ENCODE data around the gene IQGAP2.

The IQGAP2 gene

GRCh38 chr5:76695346-76695745, 292.3 kb downstream of the IQGAP2 start:
- DNase-seq: no peak

- no peak for DNase-seq
Observed at GRCh38 chr5:76696251-76696650, 293.2 kb downstream of the IQGAP2 start.

- DNase-seq: no peak
Observed at GRCh38 chr5:76697670-76698069, 294.6 kb downstream of the IQGAP2 start.

GRCh38 chr5:76700571-76700970, 297.5 kb downstream of the IQGAP2 start:
- no peak for DNase-seq

GRCh38 chr5:76701298-76701697, 298.2 kb downstream of the IQGAP2 start:
- no peak for DNase-seq

- no peak for DNase-seq
Observed at GRCh38 chr5:76703707-76704106, 300.6 kb downstream of the IQGAP2 start.

GRCh38 chr5:76704131-76704663, 301.1 kb downstream of the IQGAP2 start:
- DNase-seq: no peak

- DNase-seq: no peak
Observed at GRCh38 chr5:76705574-76705973, 302.5 kb downstream of the IQGAP2 start.

- DNase-seq: no peak
Observed at GRCh38 chr5:76709762-76710161, 306.7 kb downstream of the IQGAP2 start.

GRCh38 chr5:76710991-76711390, 307.9 kb downstream of the IQGAP2 start:
- no peak for DNase-seq

GRCh38 chr5:76714751-76715485, 311.8 kb downstream of the IQGAP2 start:
- DNase-seq: no peak

- DNase-seq: no peak
Observed at GRCh38 chr5:76715486-76715735, 312.3 kb downstream of the IQGAP2 start.

- peak; percentile 3 for DNase-seq
Observed at GRCh38 chr5:76715736-76716455, 312.8 kb downstream of the IQGAP2 start, which contains the start of gene F2R. Gene F2R, plus strand, starts transcription at chr5:76716126. Its CDS starts 182 bp downstream, at chr5:76716308.

- no peak for DNase-seq
Observed at GRCh38 chr5:76716456-76717157, 313.5 kb downstream of the IQGAP2 start.

- no peak for DNase-seq
Observed at GRCh38 chr5:76717222-76718083, 314.4 kb downstream of the IQGAP2 start.

- DNase-seq: no peak
Observed at GRCh38 chr5:76718381-76718832, 315.3 kb downstream of the IQGAP2 start.

GRCh38 chr5:76718880-76719279, 315.8 kb downstream of the IQGAP2 start:
- no peak for DNase-seq

- no peak for DNase-seq
Observed at GRCh38 chr5:76720988-76721569, 318.0 kb downstream of the IQGAP2 start.

GRCh38 chr5:76723266-76723665, 320.2 kb downstream of the IQGAP2 start:
- no peak for DNase-seq

GRCh38 chr5:76723906-76724305, 320.8 kb downstream of the IQGAP2 start:
- DNase-seq: no peak

GRCh38 chr5:76724871-76725270, 321.8 kb downstream of the IQGAP2 start:
- DNase-seq: no peak

- no peak for DNase-seq
Observed at GRCh38 chr5:76728965-76729364, 325.9 kb downstream of the IQGAP2 start.

Measured in midbrain (tissue), 1 donor.